ENCODE data around the gene CETN3. TPM values are rescaled to one million over a fixed set of nuclear protein-coding genes. Genes with fewer than 3 reads are reported as not detected.

CETN3 gene
- total and polyA plus RNA-seq, 2 experiments from 2014 or later: 9.5 to 29.8 TPM

- Histone ChIP-seq H3K79me2 (ENCODE audit: insufficient read depth) (no peaks in the 10 kb centered on the region), H3K4me2 (ENCODE audit: unreplicated experiment) (no peak overlapping the region), H3K4me1 (ENCODE audit: insufficient read depth) (no peaks in the 10 kb centered on the region), H3K36me3 (ENCODE audit: low read depth) (no peaks in the 10 kb centered on the region), H3K27me3 (replicated peaks; ENCODE audit: insufficient read depth) (no peaks in the 10 kb centered on the region), H3K4me3 (no peak overlapping the region), H3K27ac (no peak overlapping the region), H4K20me1 (ENCODE audit: insufficient read depth) (no peaks in the 10 kb centered on the region), H3K9me3 (ENCODE audit: low read depth) (no peaks in the 10 kb centered on the region), H2AFZ (no peak overlapping the region), H3F3A (ENCODE audit: insufficient read depth) (no peaks in the 10 kb centered on the region), H3K9ac (no peak overlapping the region), H3K9me2 (ENCODE audit: insufficient read depth) (no peaks in the 10 kb centered on the region)
- no peak for TF ChIP-seq EZH2phosphoT487 (IDR thresholded peaks at IDR 0.05; ENCODE audit: insufficient read depth, low read depth)
- in situ Hi-C loops (cut with MboI): loop anchor here (10.0 to 25.0 kb wide), 2 partner anchors 167 to 350 kb away; no protein-coding TSS in a partner anchor
- no peak for DNase-seq
Measured at GRCh38 chr5:90437663-90438062, 28.1 kb upstream of the CETN3 start.

- Histone ChIP-seq H3K79me2 (ENCODE audit: insufficient read depth) (no peaks in the 10 kb centered on the region), H3K27ac (no peak overlapping the region), H3K36me3 (ENCODE audit: low read depth) (no peaks in the 10 kb centered on the region), H3K4me1 (ENCODE audit: insufficient read depth) (no peaks in the 10 kb centered on the region), H3K9ac (no peak overlapping the region), H4K20me1 (ENCODE audit: insufficient read depth) (no peaks in the 10 kb centered on the region), H3K4me2 (ENCODE audit: unreplicated experiment) (no peak overlapping the region), H3F3A (ENCODE audit: insufficient read depth) (no peaks in the 10 kb centered on the region), H2AFZ (no peak overlapping the region), H3K4me3 (no peak overlapping the region), H3K9me3 (ENCODE audit: low read depth) (no peaks in the 10 kb centered on the region), H3K9me2 (ENCODE audit: insufficient read depth) (no peaks in the 10 kb centered on the region), H3K27me3 (replicated peaks; ENCODE audit: insufficient read depth) (no peaks in the 10 kb centered on the region)
- DNase-seq: peak; percentile 51
- WGBS, 2 experiments (ENCODE audit: low coverage in 1 of 2, low lambda C conversion rate in 2 of 2, missing lambda C conversion rate in 2 of 2): 69 to 71% methylated on average over 5 of the region's 5 CpGs
- TF ChIP-seq EZH2 (IDR thresholded peaks at IDR 0.05; ENCODE audit: insufficient read depth, poor library complexity, severe bottlenecking) (no peak), EZH2phosphoT487 (IDR thresholded peaks at IDR 0.05; ENCODE audit: insufficient read depth, low read depth) (no peak)
- in situ Hi-C loops (cut with MboI): loop anchor here (10.0 to 25.0 kb wide), 2 partner anchors 171 to 353 kb away; no protein-coding TSS in a partner anchor
Measured at GRCh38 chr5:90434116-90434714, 24.7 kb upstream of the CETN3 start.

GRCh38 chr5:90424245-90424644 lies 14.7 kb upstream of the CETN3 start:
- Histone ChIP-seq H4K20me1 (ENCODE audit: insufficient read depth) (no peaks in the 10 kb centered on the region), H3K79me2 (ENCODE audit: insufficient read depth) (no peaks in the 10 kb centered on the region), H3K36me3 (ENCODE audit: low read depth) (no peaks in the 10 kb centered on the region), H3K27me3 (replicated peaks; ENCODE audit: insufficient read depth) (no peaks in the 10 kb centered on the region), H2AFZ (no peak overlapping the region), H3F3A (ENCODE audit: insufficient read depth) (no peaks in the 10 kb centered on the region), H3K4me1 (ENCODE audit: insufficient read depth) (no peaks in the 10 kb centered on the region), H3K4me2 (ENCODE audit: unreplicated experiment) (no peak overlapping the region), H3K27ac (no peak overlapping the region), H3K4me3 (no peak overlapping the region), H3K9me2 (ENCODE audit: insufficient read depth) (no peaks in the 10 kb centered on the region), H3K9me3 (ENCODE audit: low read depth) (no peaks in the 10 kb centered on the region), H3K9ac (no peak overlapping the region)
- in situ Hi-C loops (cut with MboI): loop anchor here (25.0 kb wide), 1 partner anchor 1537 kb away; the partner anchor contains the start of gene MEF2C
- WGBS, 2 experiments (ENCODE audit: low coverage in 1 of 2, low lambda C conversion rate in 2 of 2, missing lambda C conversion rate in 2 of 2): 80 to 100% methylated on average over 1 of the region's 1 CpG
- no peak for DNase-seq
- TF ChIP-seq EZH2phosphoT487 (IDR thresholded peaks at IDR 0.05; ENCODE audit: insufficient read depth, low read depth) (no peak), EZH2 (IDR thresholded peaks at IDR 0.05; ENCODE audit: insufficient read depth, poor library complexity, severe bottlenecking) (no peak)

- H3K9ac ChIP-seq: no peak overlapping the region
Measured at GRCh38 chr5:90421136-90421535, 11.6 kb upstream of the CETN3 start.

More at GRCh38 chr5:90421136-90421535, 11.6 kb upstream of the CETN3 start:
- DNase-seq: peak; percentile 30
- no peaks in the 10 kb centered on the region for H3K9me2 ChIP-seq (ENCODE audit: insufficient read depth)
- WGBS, 2 experiments (ENCODE audit: low coverage in 1 of 2, low lambda C conversion rate in 2 of 2, missing lambda C conversion rate in 2 of 2): 20 to 26% methylated on average over 4 of the region's 4 CpGs
- H4K20me1 ChIP-seq (ENCODE audit: insufficient read depth): no peaks in the 10 kb centered on the region
- no peaks in the 10 kb centered on the region for H3K4me1 ChIP-seq (ENCODE audit: insufficient read depth)
- H3K4me3 ChIP-seq: no peak overlapping the region
- no peak overlapping the region for H3K4me2 ChIP-seq (ENCODE audit: unreplicated experiment)
- no peaks in the 10 kb centered on the region for H3F3A ChIP-seq (ENCODE audit: insufficient read depth)
- H2AFZ ChIP-seq: 0 out of 2 replicates have a peak overlapping the region, but pooled peaks have one; percentile 12
- H3K79me2 ChIP-seq (ENCODE audit: insufficient read depth): no peaks in the 10 kb centered on the region
- TF ChIP-seq EZH2 (IDR thresholded peaks at IDR 0.05; ENCODE audit: insufficient read depth, poor library complexity, severe bottlenecking) (no peak), EZH2phosphoT487 (IDR thresholded peaks at IDR 0.05; ENCODE audit: insufficient read depth, low read depth) (no peak)
- H3K36me3 ChIP-seq (ENCODE audit: low read depth): no peaks in the 10 kb centered on the region
- in situ Hi-C loops (cut with MboI): loop anchor here (25.0 kb wide), 1 partner anchor 1534 kb away; the partner anchor contains the start of gene MEF2C
- H3K27me3 ChIP-seq (replicated peaks; ENCODE audit: insufficient read depth): no peaks in the 10 kb centered on the region
- no peak overlapping the region for H3K27ac ChIP-seq
- no peaks in the 10 kb centered on the region for H3K9me3 ChIP-seq (ENCODE audit: low read depth)
